ENCODE measurements around the gene PPP1R18. TPM values are rescaled to one million over a fixed set of nuclear protein-coding genes. Genes with fewer than 3 reads are reported as not detected.

PPP1R18 gene
- total and polyA plus RNA-seq, 9 of the 15 experiments (the other 6 are each of a cell fraction or from before 2014, with no cell fraction given), result 12.0 to 99.2 (median 42.6) TPM

GRCh38 chr6:30690403-30691207, 4.2 kb upstream of the PPP1R18 start, which contains the start of gene NRM (continued):
- TF ChIP-seq MNT (conservative IDR thresholded peaks at IDR 0.05) (no peak), FOXM1 (IDR thresholded peaks at IDR 0.05; ENCODE audit: low read depth) (no peak), FOXM1 (CRISPR knock-in tag; IDR thresholded peaks at IDR 0.05; ENCODE audit: low read depth) (no peak), BHLHE40 (IDR thresholded peaks at IDR 0.05; ENCODE audit: low read length) (peak; percentile 82), BRD4 (IDR thresholded peaks at IDR 0.05) (no peak), NR2C2 (CRISPR knock-in tag; IDR thresholded peaks at IDR 0.05) (no peak), NR2C2 (tag; IDR thresholded peaks at IDR 0.05) (no peak), NRF1 (conservative IDR thresholded peaks at IDR 0.05 in 1 of 2, IDR thresholded peaks at IDR 0.05 in 1 of 2) (peak; percentile 84 to 85), SIN3A (IDR thresholded peaks at IDR 0.05; ENCODE audit: borderline replicate concordance in 2 of 2, control insufficient read depth in 1 of 2, low read depth in 2 of 2, low read length in 2 of 2) (peak; percentile 73 to 81; a peak in 2 of 4 replicates), KDM4B (IDR thresholded peaks at IDR 0.05; ENCODE audit: borderline replicate concordance in 2 of 2, low read depth in 1 of 2) (peak in 1 of 2 experiments; percentile 50; a peak in 1 of 4 replicates), MCM3 (IDR thresholded peaks at IDR 0.05) (no peak), SFPQ (IDR thresholded peaks at IDR 0.05; ENCODE audit: low read depth, low read length) (no peak), RNF2 (IDR thresholded peaks at IDR 0.05) (no peak), BRD9 (IDR thresholded peaks at IDR 0.05; ENCODE audit: low read depth, partially characterized antibody) (peak; percentile 76), ZSCAN29 (IDR thresholded peaks at IDR 0.05) (no peak), GTF2F1 (IDR thresholded peaks at IDR 0.05; ENCODE audit: low read depth, low read length) (no peak), ZNF133 (CRISPR knock-in tag; IDR thresholded peaks at IDR 0.05) (no peak), TFAP4 (CRISPR knock-in tag; IDR thresholded peaks at IDR 0.05; ENCODE audit: borderline replicate concordance) (peak; percentile 93)
- TF ChIP-seq, protein P1, sequence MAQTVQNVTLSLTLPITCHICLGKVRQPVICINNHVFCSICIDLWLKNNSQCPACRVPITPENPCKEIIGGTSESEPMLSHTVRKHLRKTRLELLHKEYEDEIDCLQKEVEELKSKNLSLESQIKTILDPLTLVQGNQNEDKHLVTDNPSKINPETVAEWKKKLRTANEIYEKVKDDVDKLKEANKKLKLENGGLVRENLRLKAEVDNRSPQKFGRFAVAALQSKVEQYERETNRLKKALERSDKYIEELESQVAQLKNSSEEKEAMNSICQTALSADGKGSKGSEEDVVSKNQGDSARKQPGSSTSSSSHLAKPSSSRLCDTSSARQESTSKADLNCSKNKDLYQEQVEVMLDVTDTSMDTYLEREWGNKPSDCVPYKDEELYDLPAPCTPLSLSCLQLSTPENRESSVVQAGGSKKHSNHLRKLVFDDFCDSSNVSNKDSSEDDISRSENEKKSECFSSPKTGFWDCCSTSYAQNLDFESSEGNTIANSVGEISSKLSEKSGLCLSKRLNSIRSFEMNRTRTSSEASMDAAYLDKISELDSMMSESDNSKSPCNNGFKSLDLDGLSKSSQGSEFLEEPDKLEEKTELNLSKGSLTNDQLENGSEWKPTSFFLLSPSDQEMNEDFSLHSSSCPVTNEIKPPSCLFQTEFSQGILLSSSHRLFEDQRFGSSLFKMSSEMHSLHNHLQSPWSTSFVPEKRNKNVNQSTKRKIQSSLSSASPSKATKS (CRISPR knock-in tag; IDR thresholded peaks at IDR 0.05), result no peak
- TF ChIP-seq, protein P2, sequence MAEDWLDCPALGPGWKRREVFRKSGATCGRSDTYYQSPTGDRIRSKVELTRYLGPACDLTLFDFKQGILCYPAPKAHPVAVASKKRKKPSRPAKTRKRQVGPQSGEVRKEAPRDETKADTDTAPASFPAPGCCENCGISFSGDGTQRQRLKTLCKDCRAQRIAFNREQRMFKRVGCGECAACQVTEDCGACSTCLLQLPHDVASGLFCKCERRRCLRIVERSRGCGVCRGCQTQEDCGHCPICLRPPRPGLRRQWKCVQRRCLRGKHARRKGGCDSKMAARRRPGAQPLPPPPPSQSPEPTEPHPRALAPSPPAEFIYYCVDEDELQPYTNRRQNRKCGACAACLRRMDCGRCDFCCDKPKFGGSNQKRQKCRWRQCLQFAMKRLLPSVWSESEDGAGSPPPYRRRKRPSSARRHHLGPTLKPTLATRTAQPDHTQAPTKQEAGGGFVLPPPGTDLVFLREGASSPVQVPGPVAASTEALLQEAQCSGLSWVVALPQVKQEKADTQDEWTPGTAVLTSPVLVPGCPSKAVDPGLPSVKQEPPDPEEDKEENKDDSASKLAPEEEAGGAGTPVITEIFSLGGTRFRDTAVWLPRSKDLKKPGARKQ (CRISPR knock-in tag; IDR thresholded peaks at IDR 0.05), result no peak
